Testis (tissue), 3 donors: ENCODE data around the gene NAALAD2. TPM values are rescaled to one million over a fixed set of nuclear protein-coding genes. Genes with fewer than 3 reads are reported as not detected.

ENCODE experiments used
- DNase-seq: peaks from one replicate; pipeline ENCODE4 v3.0.0-alpha.2; 2019
- H3K27ac ChIP-seq, 2 donors: fragments of 200-600 bp; sonication (generic); one replicate each; pipeline ENCODE4 v1.5.1; 2019
- H3K27me3 ChIP-seq: fragments of 200-600 bp; sonication (generic); one replicate; pipeline ENCODE4 v1.5.1; 2019
- H3K36me3 ChIP-seq: fragments of 200-600 bp; sonication (generic); one replicate; pipeline ENCODE4 v1.5.1; 2017; ENCODE audit warnings: low read depth; ENCODE audit errors: missing control alignments
- H3K4me1 ChIP-seq: fragments of 200-600 bp; sonication (generic); one replicate; pipeline ENCODE4 v1.5.1; 2019
- H3K4me3 ChIP-seq, 2 donors: fragments of 200-600 bp; sonication (generic); one replicate each; pipeline ENCODE4 v1.5.1; 2017 to 2019
- H3K9me3 ChIP-seq: fragments of 200-600 bp; sonication (generic); one replicate; pipeline ENCODE4 v1.5.1; 2017
- CTCF ChIP-seq, 3 experiments: fragments of 450-650 bp in 2 of 3; fragments of 200-600 bp in 1 of 3; sonication (generic) in 1 of 3; IDR thresholded peaks; one replicate each; pipeline ENCODE4 v1.5.1; 2016 to 2019; ENCODE audit warnings: antibody characterized with exemption in 3 of 3, mild to moderate bottlenecking in 2 of 3, moderate library complexity in 1 of 3
- POLR2A ChIP-seq: fragments of 450-650 bp; IDR thresholded peaks from one replicate; pipeline ENCODE4 v1.6.1; 2017; ENCODE audit warnings: antibody characterized with exemption, mild to moderate bottlenecking, moderate library complexity
- WGBS, 2 donors: methylation state at CpG; one replicate each; pipeline ENCODE4 v1.1.5; 2018; 5-methylcytosine and 5-hydroxymethylcytosine counted together
- intact Hi-C: fragments of 100-400 bp; cut with DNase I; formaldehyde crosslinking; loops from one replicate; pipeline ENCODE4 v1.15.1; 2023; ENCODE audit warnings: low total_unique reads
- polyA plus RNA-seq: library from polyadenylated mRNA; stranded (reverse); fragments of 350-450 nt; fragmentation: Illumina TruSeq; extraction: RNeasy Lipid Tissue Mini Kit (QIAGEN cat#74804); gene quantifications from one replicate; pipeline ENCODE4 v1.2.3, GENCODE V29; 2014; ENCODE audit warnings: low read depth, low replicate concordance; ENCODE audit not compliant: insufficient read depth
- total RNA-seq, 2 donors: library from RNA; depleted of rRNA; stranded (reverse); fragments of >200 nt; gene quantifications; one replicate each; pipeline ENCODE4 v1.2.3, GENCODE V29; 2016

The NAALAD2 gene
- total and polyA plus RNA-seq, 3 donors from 2014 or later: 23.8 to 92.4 (median 89.3) TPM

- Histone ChIP-seq H3K27me3 (no peaks in the 10 kb centered on the region), H3K27ac (no peak overlapping the region), H3K4me3 (no peak overlapping the region), H3K9me3 (no peaks in the 10 kb centered on the region), H3K4me1 (no peaks in the 10 kb centered on the region), H3K36me3 (no peaks in the 10 kb centered on the region)
- intact Hi-C loops: no loop called here
- peak in 2 of 3 experiments; percentile 2 to 46 for TF ChIP-seq CTCF (IDR thresholded peaks at IDR 0.05)
- no peak for TF ChIP-seq POLR2A
- WGBS, 2 donors: 21 to 25% methylated on average over 2 of the region's 2 CpGs
- no peak for DNase-seq
Measured at GRCh38 chr11:90113541-90113940, 20.9 kb upstream of the NAALAD2 start.

- intact Hi-C loops: no loop called here
- H3K36me3 ChIP-seq: no peaks in the 10 kb centered on the region
- no peak overlapping the region for H3K27ac ChIP-seq
- H3K4me3 ChIP-seq: no peak overlapping the region
- DNase-seq: no peak
- no peaks in the 10 kb centered on the region for H3K9me3 ChIP-seq
- H3K27me3 ChIP-seq: no peaks in the 10 kb centered on the region
- WGBS, 2 donors: 96% methylated on average over 4 of the region's 4 CpGs
- TF ChIP-seq POLR2A: no peak
- TF ChIP-seq CTCF (IDR thresholded peaks at IDR 0.05): no peak
- H3K4me1 ChIP-seq: no peaks in the 10 kb centered on the region
Measured at GRCh38 chr11:90120191-90120590, 14.3 kb upstream of the NAALAD2 start.

- TF ChIP-seq CTCF (IDR thresholded peaks at IDR 0.05) (no peak), POLR2A (no peak)
- Histone ChIP-seq H3K9me3 (no peaks in the 10 kb centered on the region), H3K4me3 (no peak overlapping the region), H3K27me3 (no peaks in the 10 kb centered on the region), H3K27ac (no peak overlapping the region), H3K36me3 (no peaks in the 10 kb centered on the region), H3K4me1 (no peaks in the 10 kb centered on the region)
- intact Hi-C loops: no loop called here
- DNase-seq: no peak
- WGBS, 2 donors: 59 to 68% methylated on average over 1 of the region's 1 CpG
Measured at GRCh38 chr11:90124371-90124770, 10.1 kb upstream of the NAALAD2 start.

GRCh38 chr11:90124946-90125345, 9.5 kb upstream of the NAALAD2 start:
- Histone ChIP-seq H3K4me3 (no peak overlapping the region), H3K4me1 (no peaks in the 10 kb centered on the region), H3K27me3 (no peaks in the 10 kb centered on the region), H3K27ac (no peak overlapping the region), H3K36me3 (no peaks in the 10 kb centered on the region), H3K9me3 (no peaks in the 10 kb centered on the region)
- TF ChIP-seq CTCF (IDR thresholded peaks at IDR 0.05) (no peak), POLR2A (no peak)
- DNase-seq: no peak
- 71 to 85% methylated on average over 3 of the region's 3 CpGs for WGBS, 2 donors
- intact Hi-C loops: no loop called here
